HG03045 (cell line): ENCODE data around the gene KRT15.
"Not testable (repeated sequence)": the region's sequence is repeated elsewhere in the genome, so short reads cannot be mapped to it uniquely, and the experiment has no call there.

Source experiments
- ATAC-seq: cut with Tn5 transposase; IDR thresholded peaks from one replicate; pipeline ENCODE4 v1.9.1; 2021; ENCODE audit warnings: mild to moderate bottlenecking, moderate library complexity; ENCODE audit not compliant: unreplicated experiment

KRT15 gene

GRCh38 chr17:41544935-41545334 is 26.2 kb upstream of the KRT15 start:
- no peak for ATAC-seq

DNA sequence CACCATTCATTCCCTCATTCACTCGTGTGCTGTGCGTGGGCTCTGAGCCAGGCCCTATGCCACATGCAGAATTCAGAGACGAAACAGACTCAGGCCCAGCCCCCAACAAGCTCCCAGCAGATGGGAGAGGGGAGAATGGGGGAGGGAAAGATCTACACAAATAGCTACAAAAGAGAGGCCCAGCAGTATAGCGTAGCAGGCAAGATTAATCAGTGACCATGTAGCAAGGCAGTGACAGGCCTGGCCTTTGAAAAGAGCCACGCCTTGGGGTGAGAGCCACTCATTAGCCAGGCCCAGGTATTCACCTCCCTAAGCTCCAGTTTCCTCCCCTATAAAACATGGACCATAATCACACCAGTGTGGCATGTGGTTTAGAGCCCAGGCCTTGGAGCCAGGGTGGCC is 25.8 kb upstream of the KRT15 start:
- no peak for ATAC-seq

- not testable (repeated sequence) for ATAC-seq
Measured at GRCh38 chr17:41542786-41543185, 24.1 kb upstream of the KRT15 start.

- ATAC-seq, result no peak
Measured at GRCh38 chr17:41542357-41542756, 23.7 kb upstream of the KRT15 start.

DNA sequence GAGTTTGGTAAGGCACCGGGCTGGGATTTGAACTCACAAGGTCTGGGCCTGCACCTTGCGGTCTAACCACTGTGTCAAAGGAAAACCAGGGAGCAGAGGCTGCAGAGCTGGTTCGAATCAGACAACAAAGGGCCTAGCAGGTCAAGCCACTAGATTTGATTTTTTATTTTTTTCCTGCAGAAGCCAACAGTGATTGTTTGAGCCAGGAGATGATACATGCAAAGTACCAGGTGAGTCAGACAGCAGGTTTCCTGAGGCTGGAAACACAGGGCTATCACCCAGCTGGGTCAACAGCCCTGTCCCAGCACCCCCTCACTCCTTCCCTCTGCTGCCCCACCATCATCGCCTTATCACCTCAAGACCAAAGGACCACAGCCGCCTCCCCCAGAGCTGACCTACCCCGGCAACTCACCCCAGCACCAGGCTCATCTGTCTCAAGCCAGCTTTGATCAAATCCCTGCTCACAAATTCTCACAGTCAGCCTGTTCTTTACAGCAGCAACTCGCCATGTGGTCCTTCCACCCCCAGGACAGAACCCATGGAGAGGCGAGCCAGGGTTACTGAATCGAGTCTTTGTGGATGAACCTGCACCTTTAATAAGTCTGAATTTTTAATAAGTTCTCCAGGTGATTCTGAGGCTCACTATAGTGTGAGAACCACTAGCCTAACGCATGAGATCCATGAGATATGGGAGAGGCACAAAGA is 22.4 kb upstream of the KRT15 start:
- no peak for ATAC-seq

- ATAC-seq, result no peak
Measured at GRCh38 chr17:41539979-41540701, 21.4 kb upstream of the KRT15 start.

- ATAC-seq, result no peak
Measured at GRCh38 chr17:41539071-41539492, 20.4 kb upstream of the KRT15 start.

GRCh38 chr17:41538565-41538991 is 19.9 kb upstream of the KRT15 start:
- ATAC-seq, result no peak

DNA sequence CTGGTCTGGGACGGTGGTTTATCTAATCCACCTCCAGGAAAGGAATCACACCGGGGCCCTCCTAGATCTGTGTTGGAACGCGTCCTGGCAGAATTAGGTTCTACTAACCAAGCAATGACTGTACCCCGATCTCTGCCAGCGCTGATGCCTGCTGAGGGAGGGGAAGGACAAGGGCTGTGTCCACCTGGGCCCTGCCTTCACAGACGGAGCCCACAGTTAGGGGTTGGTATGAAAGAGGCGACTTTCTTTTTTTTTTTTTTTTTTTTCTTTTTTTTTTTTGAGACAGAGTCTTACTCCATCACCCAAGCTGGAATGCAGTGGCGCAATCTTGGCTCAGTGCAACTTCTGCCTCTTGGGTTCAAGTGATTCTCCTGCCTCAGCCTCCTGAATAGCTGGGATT is 19.3 kb upstream of the KRT15 start:
- ATAC-seq, result no peak

GRCh38 chr17:41537614-41537954 is 18.9 kb upstream of the KRT15 start:
- ATAC-seq, result no peak

DNA sequence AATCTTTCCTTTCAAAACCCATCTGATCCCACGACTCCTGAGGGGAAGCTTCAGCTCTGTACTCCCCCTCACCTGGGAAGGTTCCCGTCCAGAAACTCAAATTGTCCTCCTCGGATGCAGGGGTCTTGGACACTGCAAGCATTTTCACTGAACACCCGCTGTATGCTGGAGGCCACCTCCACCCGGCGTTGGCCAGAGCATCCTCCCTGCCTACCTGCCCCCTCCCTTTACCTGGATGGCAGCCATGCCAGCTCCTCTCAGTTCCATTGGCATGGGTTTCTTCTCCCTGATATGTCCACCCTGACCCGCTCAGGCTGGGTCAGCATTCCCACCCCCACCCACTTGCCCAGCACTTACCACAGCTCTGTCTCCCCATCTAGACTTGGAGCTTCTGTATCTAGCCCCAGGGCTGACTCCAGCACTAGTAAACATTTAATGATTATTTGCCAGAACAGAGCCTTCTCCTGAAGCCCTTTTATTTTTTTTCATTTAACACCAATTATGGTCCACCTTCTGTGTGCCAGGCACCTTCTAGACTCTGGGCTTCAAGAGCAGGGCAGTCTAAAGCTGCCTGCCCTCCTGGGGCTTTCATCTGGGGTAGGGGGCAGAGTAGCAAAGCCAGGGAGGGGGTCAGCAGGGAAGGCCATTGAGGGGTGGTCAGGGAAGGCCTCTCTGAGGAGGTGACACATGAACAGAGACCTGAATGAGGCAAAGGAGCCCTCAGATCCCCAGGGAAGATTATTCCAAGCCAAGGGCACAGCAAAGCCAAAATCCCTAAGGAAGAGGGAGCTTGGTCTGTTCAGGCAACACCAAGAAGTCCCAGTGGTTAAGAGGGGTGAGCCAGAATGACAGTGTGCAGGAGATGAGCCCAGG is 18.3 kb upstream of the KRT15 start:
- ATAC-seq, result no peak

- ATAC-seq, result no peak
Measured at GRCh38 chr17:41535764-41536481, 17.2 kb upstream of the KRT15 start.

GRCh38 chr17:41534899-41535546 is 16.3 kb upstream of the KRT15 start:
- no peak for ATAC-seq

- no peak for ATAC-seq
Measured at GRCh38 chr17:41533613-41534012, 14.9 kb upstream of the KRT15 start.

GRCh38 chr17:41532947-41533570 is 14.4 kb upstream of the KRT15 start:
- no peak for ATAC-seq

- ATAC-seq, result no peak
Measured at GRCh38 chr17:41531993-41532392, 13.3 kb upstream of the KRT15 start.

DNA sequence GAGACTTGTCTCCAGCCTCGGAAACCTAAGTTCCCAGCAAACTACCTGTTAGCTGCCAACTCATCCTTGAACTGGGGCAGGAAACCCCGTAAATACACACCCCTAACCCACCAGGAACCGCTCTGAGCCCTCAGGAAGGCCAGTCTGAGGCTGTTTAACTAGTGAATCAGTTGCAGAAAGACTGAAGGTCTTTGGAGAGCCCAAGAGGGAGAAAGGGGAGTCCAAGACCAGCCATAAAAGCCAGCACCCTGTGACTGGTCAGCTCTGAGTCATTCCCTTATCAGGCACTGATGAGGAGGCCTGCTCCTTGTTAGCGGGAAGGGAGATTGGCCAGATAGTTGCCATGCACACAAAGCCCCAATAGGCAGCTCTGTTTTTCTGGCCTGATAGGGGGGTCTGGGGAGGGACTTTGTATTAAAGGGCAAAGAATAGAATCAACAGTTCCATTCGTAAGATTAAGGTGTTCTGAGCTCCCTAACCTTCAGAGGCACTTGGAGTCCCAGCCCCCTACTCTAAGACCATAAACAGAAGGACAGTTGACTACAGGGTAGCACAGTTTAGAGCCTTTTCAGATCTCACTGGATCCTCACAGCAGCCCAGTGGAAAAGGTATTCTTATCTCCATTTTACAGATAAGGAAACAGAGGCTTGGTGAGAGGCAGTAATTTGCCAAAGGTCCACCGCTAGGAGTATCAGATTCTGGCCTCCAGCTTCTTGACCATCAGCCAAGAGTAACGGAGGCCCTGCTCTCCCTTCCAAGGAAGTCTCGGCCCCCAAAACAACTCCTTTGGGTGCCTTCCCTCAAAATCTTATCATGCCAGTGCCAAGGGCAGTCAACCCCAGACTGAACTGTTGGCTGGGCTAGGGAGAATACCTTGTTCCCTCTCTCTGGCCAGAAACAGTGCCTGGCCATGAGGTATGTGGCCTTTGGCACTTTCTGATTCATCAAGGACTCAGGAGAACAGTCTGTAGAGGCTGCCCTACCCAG is 11.7 kb upstream of the KRT15 start:
- no peak for ATAC-seq

DNA sequence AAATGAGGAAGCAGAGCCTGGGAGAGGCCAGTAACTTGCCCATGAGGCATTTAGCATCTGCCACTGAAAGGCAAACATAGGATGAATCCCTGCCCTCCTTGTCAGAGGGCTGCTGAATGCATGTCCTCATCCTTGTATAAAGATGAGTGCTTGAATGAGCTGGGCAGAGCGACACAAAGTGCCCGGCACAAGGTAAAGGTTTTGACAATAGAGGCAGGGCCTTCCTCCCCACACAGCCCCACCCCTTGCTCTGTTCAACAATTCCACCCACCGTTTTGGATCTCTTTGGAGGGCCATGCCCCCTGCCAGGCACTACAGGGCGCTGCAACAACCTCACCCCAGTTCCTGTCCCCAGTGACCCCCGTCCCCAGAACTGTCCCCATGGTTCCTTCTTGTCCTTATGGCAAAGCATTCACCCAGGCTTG is 10.8 kb upstream of the KRT15 start:
- no peak for ATAC-seq

- no peak for ATAC-seq
Measured at GRCh38 chr17:41528959-41529353, 10.3 kb upstream of the KRT15 start.
